Right atrium auricular region (tissue), 2 donors: ENCODE measurements around the gene TTC34. TPM values are rescaled to one million over a fixed set of nuclear protein-coding genes. Genes with fewer than 3 reads are reported as not detected.

ENCODE experiments used
- DNase-seq: peaks from one replicate; pipeline ENCODE4 v3.0.0-alpha.2; 2019; ENCODE audit warnings: low spot score
- H3K27ac ChIP-seq, 2 donors: fragments of 200-600 bp; sonication (generic); 1 replicate in 1 of 2; 2 replicates in 1 of 2; pipeline ENCODE4 v1.5.1; 2016 to 2019
- H3K27me3 ChIP-seq, 2 donors: fragments of 200-600 bp; sonication (generic); one replicate each; pipeline versions ENCODE4 v1.5.1 to v1.6.0; 2017 to 2019
- H3K36me3 ChIP-seq: fragments of 200-600 bp; sonication (generic); one replicate; pipeline ENCODE4 v1.5.1; 2016
- H3K4me1 ChIP-seq, 2 donors: fragments of 200-600 bp; sonication (generic); one replicate each; pipeline versions ENCODE4 v1.5.1 to v1.6.0; 2017 to 2019
- H3K4me3 ChIP-seq, 2 donors: fragments of 200-600 bp; sonication (generic); 1 replicate in 1 of 2; 2 replicates in 1 of 2; pipeline ENCODE4 v1.5.1; 2017 to 2019; ENCODE audit warnings: mild to moderate bottlenecking in 1 of 2, moderate library complexity in 1 of 2
- H3K9me3 ChIP-seq, 2 donors: fragments of 200-600 bp; sonication (generic); one replicate each; pipeline ENCODE4 v1.5.1; 2019
- CTCF ChIP-seq, 2 donors: fragments of 200-600 bp; sonication (generic); IDR thresholded peaks; one replicate each; pipeline ENCODE4 v1.5.1; 2019; ENCODE audit warnings: antibody characterized with exemption in 2 of 2
- total RNA-seq, 2 donors: library from RNA; depleted of rRNA; stranded (reverse); fragments of >200 nt; gene quantifications; one replicate each; pipeline ENCODE4 v1.1.0, GENCODE V29; 2016

The TTC34 gene
- total RNA-seq, 2 donors from 2014 or later, result 0.08 to 0.11 TPM

GRCh38 chr1:2592672-2593071 lies 208.8 kb downstream of the TTC34 start:
- H3K4me3 ChIP-seq, result no peak overlapping the region
- H3K27ac ChIP-seq, result no peak overlapping the region
- DNase-seq, result no peak
- TF ChIP-seq CTCF (IDR thresholded peaks at IDR 0.05), result no peak
- H3K4me1 ChIP-seq, result peaks cover 0 to 21% of the 10 kb centered on the region in 2 donors
- no peaks in the 10 kb centered on the region for H3K36me3 ChIP-seq
- no peaks in the 10 kb centered on the region for H3K27me3 ChIP-seq
- no peaks in the 10 kb centered on the region for H3K9me3 ChIP-seq

GRCh38 chr1:2591581-2592261 lies 209.8 kb downstream of the TTC34 start:
- no peaks in the 10 kb centered on the region for H3K27me3 ChIP-seq
- TF ChIP-seq CTCF (IDR thresholded peaks at IDR 0.05), result no peak
- H3K4me1 ChIP-seq, result peaks cover 0 to 29% of the 10 kb centered on the region in 2 donors
- no peak overlapping the region for H3K4me3 ChIP-seq
- DNase-seq, result no peak
- H3K9me3 ChIP-seq, result no peaks in the 10 kb centered on the region
- no peak overlapping the region for H3K27ac ChIP-seq
- no peaks in the 10 kb centered on the region for H3K36me3 ChIP-seq

- no peak overlapping the region for H3K4me3 ChIP-seq
- no peak for TF ChIP-seq CTCF (IDR thresholded peaks at IDR 0.05)
- H3K27ac ChIP-seq, result no peak overlapping the region
- no peaks in the 10 kb centered on the region for H3K27me3 ChIP-seq
- no peaks in the 10 kb centered on the region for H3K36me3 ChIP-seq
- DNase-seq, result no peak
- H3K4me1 ChIP-seq, result peaks cover 0 to 29% of the 10 kb centered on the region in 2 donors
- no peaks in the 10 kb centered on the region for H3K9me3 ChIP-seq
These were observed 210.3 kb downstream of the TTC34 start for GRCh38 chr1:2591233-2591580.

- TF ChIP-seq CTCF (IDR thresholded peaks at IDR 0.05), result no peak
- DNase-seq, result no peak
- no peaks in the 10 kb centered on the region for H3K36me3 ChIP-seq
These were observed 211.0 kb downstream of the TTC34 start for GRCh38 chr1:2590233-2591141.

GRCh38 chr1:2589431-2590232 lies 211.9 kb downstream of the TTC34 start:
- H3K4me1 ChIP-seq, result peaks cover 0 to 41% of the 10 kb centered on the region in 2 donors
- no peak for DNase-seq
- H3K27ac ChIP-seq, result no peak overlapping the region
- no peak for TF ChIP-seq CTCF (IDR thresholded peaks at IDR 0.05)
- H3K36me3 ChIP-seq, result no peaks in the 10 kb centered on the region
- no peaks in the 10 kb centered on the region for H3K27me3 ChIP-seq
- H3K9me3 ChIP-seq, result no peaks in the 10 kb centered on the region
- no peak overlapping the region for H3K4me3 ChIP-seq

More at GRCh38 chr1:2590233-2591141, 211.0 kb downstream of the TTC34 start:
- no peak overlapping the region for H3K27ac ChIP-seq
- no peaks in the 10 kb centered on the region for H3K9me3 ChIP-seq
- H3K4me3 ChIP-seq, result no peak overlapping the region
- H3K4me1 ChIP-seq, result peaks cover 0 to 32% of the 10 kb centered on the region in 2 donors
- no peaks in the 10 kb centered on the region for H3K27me3 ChIP-seq
